ENCODE results near the gene TMEM143.
A peak's percentile ranks its signal among the peaks of the same experiment; 100 is the strongest.

TMEM143 gene

DNA sequence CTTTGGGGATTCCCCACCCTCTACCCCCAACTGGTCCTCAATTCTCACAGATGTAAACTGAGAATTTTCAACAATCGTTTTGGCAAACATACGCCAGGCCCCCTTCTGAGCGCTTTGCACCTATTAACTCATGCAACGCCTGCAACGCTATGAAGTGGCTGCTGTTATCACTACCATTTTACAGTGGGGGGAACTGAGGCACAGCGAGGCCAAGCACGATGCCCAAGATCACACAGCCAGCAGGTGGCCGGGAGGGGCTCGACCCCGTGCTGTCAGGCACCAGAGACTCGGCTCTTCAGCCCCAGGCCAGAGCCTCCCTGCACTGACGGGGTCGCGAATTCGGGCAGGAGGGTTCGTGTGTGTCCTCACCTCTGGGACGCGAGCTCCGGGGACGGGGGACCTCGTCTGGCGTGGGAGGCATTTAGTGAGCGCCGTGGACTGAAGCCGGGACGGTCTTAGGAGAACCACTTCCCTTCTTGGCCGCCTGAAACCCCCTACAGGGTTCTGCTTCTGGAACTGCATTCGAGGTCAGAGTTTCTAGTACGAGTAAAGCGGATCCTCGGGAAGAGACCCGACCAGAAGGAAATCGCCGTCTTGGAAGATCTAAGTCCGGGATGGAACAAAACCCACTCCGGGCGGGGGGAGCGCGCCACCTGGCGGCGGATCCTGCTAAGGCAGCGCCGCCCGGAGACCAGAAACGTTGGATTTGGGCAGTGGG lies 72.8 kb downstream of the TMEM143 start:
- DNase-seq: peak; percentile 73

DNA sequence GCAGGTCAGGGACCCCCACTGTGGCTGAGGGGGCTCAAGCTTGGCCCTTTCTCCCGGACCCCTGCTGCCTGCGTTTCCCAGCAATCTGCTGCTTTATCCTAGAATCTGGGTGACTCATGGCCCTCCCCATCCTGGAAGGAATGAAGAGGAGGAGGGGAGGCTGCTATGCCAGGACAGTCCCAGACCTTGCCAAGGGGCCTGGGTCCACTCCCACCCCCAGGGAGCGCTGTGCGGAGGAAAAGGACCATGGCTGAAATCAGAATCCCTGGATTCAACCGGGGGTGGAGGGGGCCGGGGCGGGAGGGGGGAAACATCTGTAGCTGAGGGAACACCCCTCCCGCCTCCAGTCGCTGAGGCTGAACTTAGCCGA lies 73.4 kb downstream of the TMEM143 start:
- no peak for DNase-seq

DNA sequence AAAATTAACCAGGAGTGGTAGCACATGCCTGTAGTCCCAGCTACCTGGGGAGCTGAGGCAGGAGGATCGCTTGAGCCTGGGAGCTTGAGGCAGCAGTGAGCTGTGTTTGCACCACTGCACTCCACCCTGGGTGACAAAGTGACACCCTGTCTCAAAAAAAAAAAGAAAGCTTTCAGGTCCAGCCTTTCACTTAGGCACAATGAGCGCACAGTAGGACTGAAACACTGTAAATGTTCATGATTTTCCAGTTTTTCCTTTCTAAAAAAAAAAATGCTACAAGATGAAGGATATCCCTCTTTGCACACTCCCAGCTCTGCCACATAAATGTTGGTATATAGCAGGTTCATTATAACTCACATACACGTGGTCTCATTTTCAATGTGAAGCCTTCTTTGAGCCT lies 76.0 kb downstream of the TMEM143 start:
- DNase-seq: no peak

DNA sequence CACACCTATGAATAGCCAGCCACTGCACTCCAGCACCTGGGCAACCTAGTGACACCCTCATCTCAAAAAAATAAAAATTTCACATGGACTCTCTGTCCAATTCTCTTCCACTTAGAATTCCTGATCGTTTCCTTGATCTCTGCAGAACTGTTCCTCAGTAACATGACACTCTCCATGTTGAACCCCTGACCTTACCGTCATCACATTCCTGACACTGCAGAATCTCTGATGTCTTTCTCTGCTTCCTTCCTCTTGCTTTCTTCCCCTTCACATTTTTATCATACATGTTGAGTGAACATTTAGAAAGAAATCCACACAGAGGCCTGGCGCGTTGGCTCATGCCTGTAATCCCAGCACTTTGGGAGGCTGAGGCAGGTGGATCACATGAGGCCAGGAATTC lies 78.8 kb downstream of the TMEM143 start:
- DNase-seq: no peak

DNA sequence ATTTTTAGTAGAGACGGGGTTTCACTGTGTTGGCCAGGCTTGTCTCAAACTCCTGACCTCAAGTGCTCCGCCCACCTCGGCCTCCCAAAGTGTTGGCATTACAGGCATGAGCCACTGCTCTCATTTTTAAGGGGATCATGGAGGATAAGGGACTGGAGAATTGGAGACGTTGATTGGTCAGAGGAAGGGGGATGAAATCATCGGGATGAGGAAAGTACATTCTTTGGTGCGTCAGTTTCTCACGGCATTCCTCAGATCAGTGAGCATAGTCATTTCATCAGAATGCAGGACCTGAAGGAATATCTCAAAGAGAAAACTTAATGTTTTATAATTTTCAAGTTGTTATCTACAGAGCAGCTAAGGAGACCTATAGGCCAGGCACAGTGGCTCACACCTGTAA lies 79.8 kb downstream of the TMEM143 start:
- no peak for DNase-seq

Data from hematopoietic multipotent progenitor cell treated with erythropoietin and hydrocortisone succinate and interleukin-3 and kit ligand, for 6 days (in vitro differentiated cells).